Measurements from ENCODE around the gene RGS7. TPM values are rescaled to one million over a fixed set of nuclear protein-coding genes. Genes with fewer than 3 reads are reported as not detected.
"Not testable (repeated sequence)": the region's sequence is repeated elsewhere in the genome, so short reads cannot be mapped to it uniquely, and the experiment has no call there.

The RGS7 gene
- total and polyA plus RNA-seq, 9 donors: 0.05 to 0.25 (median 0.10) TPM; not detected in 5

DNA sequence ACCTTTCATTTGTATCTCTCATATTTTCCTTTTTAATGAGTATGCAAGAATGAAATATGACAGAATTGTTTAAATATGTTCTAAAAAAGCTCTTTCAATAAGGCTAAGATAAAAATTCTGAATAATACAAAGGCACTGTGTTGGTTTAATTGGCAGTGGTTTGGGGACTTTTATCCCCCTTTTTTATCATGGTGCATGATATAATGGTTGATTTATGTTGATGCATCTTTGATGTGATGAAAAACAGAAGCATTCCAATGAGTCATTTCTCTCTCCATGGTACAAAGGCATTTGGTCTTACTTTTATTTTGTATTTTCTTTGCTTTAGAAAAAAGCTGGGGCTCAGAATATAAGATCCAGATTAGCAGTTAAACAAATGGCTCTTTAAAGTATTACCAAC lies 617.9 kb downstream of the RGS7 start:
- no peak overlapping the region for H3K4me3 ChIP-seq (ENCODE audit: low read length)
- H3K4me1 ChIP-seq (ENCODE audit: control insufficient read depth, insufficient read depth, low read length): no peaks in the 10 kb centered on the region
- H3K36me3 ChIP-seq (ENCODE audit: control insufficient read depth, insufficient read depth, low read length): no peaks in the 10 kb centered on the region
- no peaks in the 10 kb centered on the region for H3K27me3 ChIP-seq (ENCODE audit: control insufficient read depth, insufficient read depth, low read length)
- H3K27ac ChIP-seq (ENCODE audit: low read length): no peak overlapping the region
- DNase-seq: no peak
- H3K9me3 ChIP-seq (replicated peaks; ENCODE audit: control insufficient read depth, low read depth, low read length): no peaks in the 10 kb centered on the region

DNA sequence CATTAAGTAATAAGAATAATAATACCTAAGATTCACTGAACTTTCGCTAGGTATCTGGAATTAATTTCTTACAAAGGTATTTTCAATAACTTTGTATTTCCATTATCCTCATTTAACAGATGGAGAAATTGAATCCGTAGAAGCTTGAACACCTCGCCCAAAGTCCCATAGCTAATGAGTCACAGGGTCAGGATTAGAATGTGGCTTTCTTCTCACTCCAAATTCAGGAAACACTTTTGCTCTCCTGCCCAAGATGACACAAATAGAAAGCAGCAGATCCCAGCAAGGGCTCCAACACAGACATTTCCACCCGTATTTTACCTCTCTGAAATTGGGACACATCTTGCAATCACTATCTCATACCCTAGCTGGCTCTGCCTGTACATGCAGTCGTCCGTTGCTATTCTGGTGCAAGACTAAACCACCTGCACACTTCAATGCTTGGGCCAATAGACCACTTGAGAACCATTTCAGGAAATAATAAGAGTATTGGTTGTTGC lies 619.2 kb downstream of the RGS7 start:
- H3K4me1 ChIP-seq (ENCODE audit: control insufficient read depth, insufficient read depth, low read length): no peaks in the 10 kb centered on the region
- H3K9me3 ChIP-seq (replicated peaks; ENCODE audit: control insufficient read depth, low read depth, low read length): no peaks in the 10 kb centered on the region
- no peaks in the 10 kb centered on the region for H3K36me3 ChIP-seq (ENCODE audit: control insufficient read depth, insufficient read depth, low read length)
- H3K4me3 ChIP-seq (ENCODE audit: low read length): no peak overlapping the region
- no peaks in the 10 kb centered on the region for H3K27me3 ChIP-seq (ENCODE audit: control insufficient read depth, insufficient read depth, low read length)
- DNase-seq: peak; percentile 58
- no peak overlapping the region for H3K27ac ChIP-seq (ENCODE audit: low read length)
- 25% methylated on average over 1 of the region's 6 CpGs for WGBS (ENCODE audit: insufficient coverage)

- Histone ChIP-seq H3K27ac (ENCODE audit: low read length) (no peak overlapping the region), H3K4me3 (ENCODE audit: low read length) (no peak overlapping the region), H3K36me3 (ENCODE audit: control insufficient read depth, insufficient read depth, low read length) (no peaks in the 10 kb centered on the region), H3K27me3 (ENCODE audit: control insufficient read depth, insufficient read depth, low read length) (no peaks in the 10 kb centered on the region), H3K4me1 (ENCODE audit: control insufficient read depth, insufficient read depth, low read length) (no peaks in the 10 kb centered on the region), H3K9me3 (replicated peaks; ENCODE audit: control insufficient read depth, low read depth, low read length) (no peaks in the 10 kb centered on the region)
- WGBS (ENCODE audit: insufficient coverage): no CpG with 5 or more reads among the region's 4 CpGs
- DNase-seq: peak; percentile 88
Measured at GRCh38 chr1:240737298-240737697, 619.7 kb downstream of the RGS7 start.

GRCh38 chr1:240734705-240735104 lies 622.3 kb downstream of the RGS7 start:
- not testable (repeated sequence) for H3K4me3 ChIP-seq (ENCODE audit: low read length); H3K4me1 ChIP-seq (ENCODE audit: control insufficient read depth, insufficient read depth, low read length); H3K9me3 ChIP-seq (replicated peaks; ENCODE audit: control insufficient read depth, low read depth, low read length); H3K36me3 ChIP-seq (ENCODE audit: control insufficient read depth, insufficient read depth, low read length); DNase-seq; H3K27me3 ChIP-seq (ENCODE audit: control insufficient read depth, insufficient read depth, low read length); H3K27ac ChIP-seq (ENCODE audit: low read length)
- WGBS (ENCODE audit: insufficient coverage): no CpG with 5 or more reads among the region's 3 CpGs

GRCh38 chr1:240734001-240734400 lies 623.0 kb downstream of the RGS7 start:
- no peaks in the 10 kb centered on the region for H3K9me3 ChIP-seq (replicated peaks; ENCODE audit: control insufficient read depth, low read depth, low read length)
- no peak overlapping the region for H3K27ac ChIP-seq (ENCODE audit: low read length)
- H3K4me3 ChIP-seq (ENCODE audit: low read length): no peak overlapping the region
- 66% methylated on average over 2 of the region's 3 CpGs for WGBS (ENCODE audit: insufficient coverage)
- H3K36me3 ChIP-seq (ENCODE audit: control insufficient read depth, insufficient read depth, low read length): no peaks in the 10 kb centered on the region
- DNase-seq: no peak
- no peaks in the 10 kb centered on the region for H3K27me3 ChIP-seq (ENCODE audit: control insufficient read depth, insufficient read depth, low read length)
- no peaks in the 10 kb centered on the region for H3K4me1 ChIP-seq (ENCODE audit: control insufficient read depth, insufficient read depth, low read length)

DNA sequence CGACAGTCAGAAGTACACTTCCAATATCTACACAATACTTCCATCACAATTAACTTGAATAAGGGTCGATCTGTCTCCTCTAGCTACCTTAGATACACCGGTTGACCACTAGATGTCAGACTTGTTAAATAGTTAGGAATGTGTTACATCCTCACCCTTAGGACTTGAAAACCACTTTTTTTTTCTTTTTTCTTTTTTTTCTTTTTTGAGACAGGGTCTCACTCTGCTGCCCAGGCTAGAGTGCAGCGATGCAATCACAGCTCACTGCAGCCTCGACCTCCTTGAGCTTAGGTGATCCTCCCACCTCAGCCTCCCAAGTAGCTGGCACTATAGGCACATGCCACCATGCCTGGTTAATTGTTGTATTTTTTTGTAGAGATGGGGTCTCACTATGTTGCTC lies 624.6 kb downstream of the RGS7 start:
- Histone ChIP-seq H3K9me3 (replicated peaks; ENCODE audit: control insufficient read depth, low read depth, low read length) (no peaks in the 10 kb centered on the region), H3K4me3 (ENCODE audit: low read length) (no peak overlapping the region), H3K27me3 (ENCODE audit: control insufficient read depth, insufficient read depth, low read length) (no peaks in the 10 kb centered on the region), H3K36me3 (ENCODE audit: control insufficient read depth, insufficient read depth, low read length) (no peaks in the 10 kb centered on the region), H3K4me1 (ENCODE audit: control insufficient read depth, insufficient read depth, low read length) (no peaks in the 10 kb centered on the region), H3K27ac (ENCODE audit: low read length) (no peak overlapping the region)
- 0% methylated on average over 1 of the region's 5 CpGs for WGBS (ENCODE audit: insufficient coverage)
- DNase-seq: peak; percentile 62

Other genes with a start within 250 kb of the RGS7 start
- 53.8 TPM for gene FH, start 162.6 kb upstream of the RGS7 start, total RNA-seq
- 10 to 100 TPM; 60.5 to 72.1 (median 64.6) TPM for gene FH, start 162.6 kb upstream of the RGS7 start, polyA plus RNA-seq (ENCODE audit: insufficient read depth in 1 of 8, insufficient read length in 8 of 8, low replicate concordance in 1 of 8)
- gene KMO, start 175.2 kb upstream of the RGS7 start, total RNA-seq: 0.27 TPM
- under 1 TPM; 0.11 to 0.53 (median 0.20) TPM for gene KMO, start 175.2 kb upstream of the RGS7 start, polyA plus RNA-seq (ENCODE audit: insufficient read depth in 1 of 8, insufficient read length in 8 of 8, low replicate concordance in 1 of 8)